Breast epithelium (tissue), 4 donors: ENCODE results near the gene C2CD3. TPM values are rescaled to one million over a fixed set of nuclear protein-coding genes. Genes with fewer than 3 reads are reported as not detected.
"Not testable (repeated sequence)": the region's sequence is repeated elsewhere in the genome, so short reads cannot be mapped to it uniquely, and the experiment has no call there.

ENCODE experiments used
- DNase-seq, 2 donors: peaks; one replicate each; pipeline ENCODE4 v3.0.0-alpha.2; 2019; ENCODE audit warnings: low spot score in 2 of 2
- H3K27ac ChIP-seq, 2 donors: fragments of 200-600 bp; sonication (generic) in 1 of 2; one replicate each; pipeline ENCODE4 v1.5.1; 2016 to 2019; ENCODE audit warnings: mild to moderate bottlenecking in 1 of 2
- H3K27me3 ChIP-seq, 2 donors: fragments of 200-600 bp; sonication (generic) in 1 of 2; one replicate each; pipeline versions ENCODE4 v1.5.1 to v1.6.0; 2017 to 2019; ENCODE audit warnings: control low read depth in 1 of 2, mild to moderate bottlenecking in 1 of 2
- H3K36me3 ChIP-seq: fragments of 200-600 bp; one replicate; pipeline ENCODE4 v1.5.1; 2019
- H3K4me1 ChIP-seq, 2 donors: fragments of 200-600 bp; sonication (generic); one replicate each; pipeline ENCODE4 v1.5.1; 2016 to 2019; ENCODE audit warnings: control low read depth in 1 of 2
- H3K4me3 ChIP-seq, 3 donors: fragments of 200-600 bp; sonication (generic); 1 replicate in 2 of 3; 2 replicates in 1 of 3; pipeline ENCODE4 v1.5.1; 2016 to 2019; ENCODE audit warnings: mild to moderate bottlenecking in 3 of 3, moderate library complexity in 2 of 3
- H3K9me3 ChIP-seq, 2 donors: fragments of 200-600 bp; sonication (generic) in 1 of 2; one replicate each; pipeline ENCODE4 v1.5.1; 2016 to 2019; ENCODE audit warnings: control low read depth in 1 of 2
- POLR2A ChIP-seq: fragments of 450-650 bp; IDR thresholded peaks from one replicate; pipeline ENCODE4 v1.6.1; 2016; ENCODE audit warnings: antibody characterized with exemption, mild to moderate bottlenecking, moderate library complexity
- POLR2AphosphoS5 ChIP-seq, 3 donors: sonication (generic); formaldehyde crosslinking; IDR thresholded peaks; one replicate each; pipeline ENCODE4 v1.6.1; 2017; ENCODE audit warnings: antibody characterized with exemption in 3 of 3
- intact Hi-C: fragments of 100-400 bp; cut with DNase I; formaldehyde crosslinking; loops from one replicate; pipeline ENCODE4 v1.15.1; 2023; ENCODE audit warnings: low total_unique reads
- total RNA-seq, 3 donors: library from RNA; depleted of rRNA; stranded (reverse); fragments of >200 nt; gene quantifications; one replicate each; pipeline ENCODE4 v1.1.0, GENCODE V29; 2016
- TF ChIP-seq, protein P1 (sequence below), 3 donors: fragments of 450-650 bp; IDR thresholded peaks; one replicate each; pipeline ENCODE4 v1.5.1; 2016 to 2017; ENCODE audit warnings: antibody characterized with exemption in 3 of 3, mild to moderate bottlenecking in 3 of 3, moderate library complexity in 3 of 3

C2CD3 gene
- total RNA-seq, 3 donors from 2014 or later: 17.4 to 44.5 (median 37.4) TPM

DNA sequence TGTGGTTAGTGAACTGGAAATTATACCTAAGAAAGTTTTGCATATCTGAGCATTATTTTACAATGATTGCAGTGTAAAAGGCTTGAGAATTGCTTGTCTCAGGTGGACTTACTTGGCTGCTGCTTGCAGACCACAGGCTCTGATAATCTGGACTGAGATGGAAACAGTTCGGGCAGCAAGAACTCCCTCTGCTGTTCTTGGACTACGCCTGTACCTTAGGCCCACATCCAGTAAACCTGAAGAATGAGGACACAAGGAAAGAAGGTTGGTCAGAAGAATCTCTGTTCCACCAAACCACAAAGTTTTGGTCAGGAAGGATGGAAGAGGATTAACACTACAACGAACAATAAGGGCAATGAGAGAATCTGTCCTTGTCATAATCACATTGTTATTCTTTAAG is 80.1 kb downstream of the C2CD3 start:
- no peak overlapping the region for H3K27ac ChIP-seq
- intact Hi-C loops: no loop called here
- TF ChIP-seq POLR2A: no peak
- no peak for TF ChIP-seq POLR2AphosphoS5 (IDR thresholded peaks at IDR 0.05)
- TF ChIP-seq, protein P1, sequence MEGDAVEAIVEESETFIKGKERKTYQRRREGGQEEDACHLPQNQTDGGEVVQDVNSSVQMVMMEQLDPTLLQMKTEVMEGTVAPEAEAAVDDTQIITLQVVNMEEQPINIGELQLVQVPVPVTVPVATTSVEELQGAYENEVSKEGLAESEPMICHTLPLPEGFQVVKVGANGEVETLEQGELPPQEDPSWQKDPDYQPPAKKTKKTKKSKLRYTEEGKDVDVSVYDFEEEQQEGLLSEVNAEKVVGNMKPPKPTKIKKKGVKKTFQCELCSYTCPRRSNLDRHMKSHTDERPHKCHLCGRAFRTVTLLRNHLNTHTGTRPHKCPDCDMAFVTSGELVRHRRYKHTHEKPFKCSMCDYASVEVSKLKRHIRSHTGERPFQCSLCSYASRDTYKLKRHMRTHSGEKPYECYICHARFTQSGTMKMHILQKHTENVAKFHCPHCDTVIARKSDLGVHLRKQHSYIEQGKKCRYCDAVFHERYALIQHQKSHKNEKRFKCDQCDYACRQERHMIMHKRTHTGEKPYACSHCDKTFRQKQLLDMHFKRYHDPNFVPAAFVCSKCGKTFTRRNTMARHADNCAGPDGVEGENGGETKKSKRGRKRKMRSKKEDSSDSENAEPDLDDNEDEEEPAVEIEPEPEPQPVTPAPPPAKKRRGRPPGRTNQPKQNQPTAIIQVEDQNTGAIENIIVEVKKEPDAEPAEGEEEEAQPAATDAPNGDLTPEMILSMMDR (IDR thresholded peaks at IDR 0.05): peak in 1 of 3 donors; percentile 17
- DNase-seq: no peak
- H3K36me3 ChIP-seq: no peaks in the 10 kb centered on the region
- H3K4me1 ChIP-seq: no peaks in the 10 kb centered on the region
- H3K4me3 ChIP-seq: no peak overlapping the region
- no peaks in the 10 kb centered on the region for H3K27me3 ChIP-seq
- H3K9me3 ChIP-seq: no peaks in the 10 kb centered on the region

DNA sequence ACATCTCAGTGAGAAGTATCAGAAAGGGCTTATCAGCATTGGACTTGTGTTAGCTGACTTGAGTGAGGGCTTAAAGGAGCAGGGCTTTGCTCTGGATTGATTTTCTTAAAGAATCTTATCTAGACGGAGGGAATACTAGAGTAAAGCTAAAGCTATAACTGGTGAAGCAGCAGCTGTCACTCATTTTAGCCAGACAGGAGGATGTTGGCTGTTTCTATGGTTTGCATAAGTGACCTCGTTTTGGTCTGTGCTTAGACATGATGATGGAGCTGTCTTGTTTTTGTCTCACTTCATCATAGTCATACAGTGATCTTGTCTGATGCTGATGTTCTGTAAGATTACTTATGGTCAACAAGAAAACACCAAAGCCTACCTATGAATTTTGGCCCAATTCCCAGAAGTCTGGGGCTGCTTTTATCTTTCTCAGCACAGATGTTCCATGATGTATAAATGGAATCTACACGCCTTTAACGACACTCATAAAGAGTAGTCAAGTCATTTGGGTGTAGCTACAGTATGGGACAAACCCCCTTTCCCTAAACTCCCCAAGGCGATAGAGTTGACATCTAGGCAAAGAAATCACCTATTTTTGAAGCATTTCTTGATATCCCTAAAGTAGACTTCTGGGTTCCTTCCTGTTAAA is 84.4 kb downstream of the C2CD3 start:
- Histone ChIP-seq H3K4me1 (no peaks in the 10 kb centered on the region), H3K27ac (no peak overlapping the region), H3K4me3 (no peak overlapping the region), H3K9me3 (no peaks in the 10 kb centered on the region), H3K27me3 (no peaks in the 10 kb centered on the region), H3K36me3 (peaks cover 3% of the 10 kb centered on the region)
- DNase-seq: no peak
- intact Hi-C loops: no loop called here
- TF ChIP-seq POLR2A (no peak), POLR2AphosphoS5 (IDR thresholded peaks at IDR 0.05) (no peak)
- TF ChIP-seq, protein P1 (IDR thresholded peaks at IDR 0.05): no peak

DNA sequence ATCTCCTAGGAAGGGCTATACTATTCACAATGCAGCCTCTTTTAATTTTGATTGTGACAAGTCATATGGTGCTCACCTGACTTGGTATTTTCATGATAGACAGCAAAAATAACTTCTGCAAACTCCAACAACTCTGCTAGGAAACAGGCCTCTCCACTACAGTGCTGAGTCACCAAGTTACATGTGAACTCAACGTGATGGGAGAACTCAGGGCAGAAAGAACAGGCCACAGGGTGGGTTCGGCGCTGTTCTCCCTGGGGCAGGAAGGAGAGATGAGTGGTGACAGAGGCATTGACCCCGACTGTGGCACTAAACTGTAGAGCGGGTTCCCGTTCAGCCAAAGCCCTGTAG is 85.3 kb downstream of the C2CD3 start:
- TF ChIP-seq, protein P1 (IDR thresholded peaks at IDR 0.05): no peak
- TF ChIP-seq POLR2AphosphoS5 (IDR thresholded peaks at IDR 0.05) (no peak), POLR2A (no peak)
- Histone ChIP-seq H3K27me3 (no peaks in the 10 kb centered on the region), H3K27ac (no peak overlapping the region), H3K4me3 (no peak overlapping the region), H3K36me3 (peaks cover 3% of the 10 kb centered on the region), H3K4me1 (no peaks in the 10 kb centered on the region), H3K9me3 (no peaks in the 10 kb centered on the region)
- intact Hi-C loops: no loop called here
- no peak for DNase-seq

DNA sequence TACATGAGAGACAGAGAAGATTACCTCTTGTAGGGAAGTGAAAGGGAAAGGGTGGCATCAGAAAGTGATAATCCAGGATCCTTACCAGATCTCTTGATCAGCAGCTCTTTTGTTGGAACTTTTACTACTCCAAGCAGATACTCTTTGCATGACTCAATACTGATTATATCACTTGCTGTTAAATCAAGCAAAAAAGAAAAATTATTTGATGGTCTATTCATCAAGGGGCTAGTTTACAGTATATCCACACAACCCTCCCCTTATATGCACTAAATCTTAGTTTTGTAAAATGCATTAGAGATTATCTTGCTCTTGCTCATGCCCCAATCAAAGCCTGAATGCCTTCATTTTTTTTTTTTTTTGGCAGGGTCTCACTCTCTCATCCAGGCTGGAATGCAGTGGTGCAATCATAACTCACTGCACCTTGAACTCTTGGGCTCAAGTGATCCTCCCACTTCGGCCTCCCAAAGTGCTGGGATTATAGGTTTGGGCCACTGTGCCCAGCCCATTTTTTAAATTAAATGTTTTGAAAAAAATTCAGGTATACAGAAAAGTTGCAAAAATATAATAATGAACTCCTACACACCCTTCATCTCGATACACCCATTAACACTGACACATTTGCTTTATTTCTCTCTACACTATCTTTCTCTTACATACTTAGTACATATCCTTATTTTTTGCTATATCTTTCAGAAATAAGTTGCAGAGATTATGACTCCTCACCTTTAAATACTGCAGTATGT is 85.8 kb downstream of the C2CD3 start:
- Histone ChIP-seq H3K4me1 (no peaks in the 10 kb centered on the region), H3K27ac (no peak overlapping the region), H3K36me3 (peaks cover 3% of the 10 kb centered on the region), H3K27me3 (no peaks in the 10 kb centered on the region), H3K9me3 (no peaks in the 10 kb centered on the region), H3K4me3 (no peak overlapping the region)
- intact Hi-C loops: no loop called here
- no peak for DNase-seq
- no peak for TF ChIP-seq POLR2AphosphoS5 (IDR thresholded peaks at IDR 0.05)
- TF ChIP-seq POLR2A: no peak
- TF ChIP-seq, protein P1 (IDR thresholded peaks at IDR 0.05): no peak

DNA sequence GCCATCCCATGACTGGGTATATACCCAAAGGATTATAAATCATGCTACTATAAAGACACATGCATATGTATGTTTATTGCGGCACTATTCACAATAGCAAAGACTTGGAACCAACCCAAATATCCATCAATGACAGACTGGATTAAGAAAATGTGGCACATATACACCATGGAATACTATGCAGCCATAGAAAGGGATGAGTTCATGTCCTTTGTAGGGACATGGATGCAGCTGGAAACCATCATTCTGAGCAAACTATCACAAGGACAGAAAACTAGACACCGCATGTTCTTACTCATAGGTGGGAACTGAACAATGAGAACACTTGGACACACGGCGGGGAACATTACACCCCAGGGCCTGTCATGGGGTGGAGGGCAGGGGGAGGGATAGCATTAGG is 86.9 kb downstream of the C2CD3 start:
- H3K27me3 ChIP-seq, intact Hi-C loops, H3K27ac ChIP-seq, H3K9me3 ChIP-seq, H3K36me3 ChIP-seq, H3K4me3 ChIP-seq, H3K4me1 ChIP-seq, DNase-seq: not testable (repeated sequence)
